Rectal smooth muscle tissue (tissue), 1 donor: ENCODE results near the gene ZEB2.

Experiments used
- H3K27ac ChIP-seq: one replicate; pipeline ENCODE4 v1.7.0; 2013; ENCODE audit warnings: low read depth, low read length, inconsistent platforms
- H3K27me3 ChIP-seq: one replicate; pipeline ENCODE4 v1.7.0; 2013; ENCODE audit warnings: low read length; ENCODE audit not compliant: control insufficient read depth, insufficient read depth
- H3K36me3 ChIP-seq: one replicate; pipeline ENCODE4 v1.7.0; 2013; ENCODE audit warnings: low read length; ENCODE audit not compliant: control insufficient read depth, insufficient read depth
- H3K4me1 ChIP-seq: one replicate; pipeline ENCODE4 v1.7.0; 2013; ENCODE audit warnings: low read length; ENCODE audit not compliant: control insufficient read depth, insufficient read depth
- H3K4me3 ChIP-seq: one replicate; pipeline ENCODE4 v1.7.0; 2013; ENCODE audit warnings: low read length
- H3K9ac ChIP-seq: one replicate; pipeline ENCODE4 v1.7.0; 2013; ENCODE audit warnings: low read length

Gene ZEB2

DNA sequence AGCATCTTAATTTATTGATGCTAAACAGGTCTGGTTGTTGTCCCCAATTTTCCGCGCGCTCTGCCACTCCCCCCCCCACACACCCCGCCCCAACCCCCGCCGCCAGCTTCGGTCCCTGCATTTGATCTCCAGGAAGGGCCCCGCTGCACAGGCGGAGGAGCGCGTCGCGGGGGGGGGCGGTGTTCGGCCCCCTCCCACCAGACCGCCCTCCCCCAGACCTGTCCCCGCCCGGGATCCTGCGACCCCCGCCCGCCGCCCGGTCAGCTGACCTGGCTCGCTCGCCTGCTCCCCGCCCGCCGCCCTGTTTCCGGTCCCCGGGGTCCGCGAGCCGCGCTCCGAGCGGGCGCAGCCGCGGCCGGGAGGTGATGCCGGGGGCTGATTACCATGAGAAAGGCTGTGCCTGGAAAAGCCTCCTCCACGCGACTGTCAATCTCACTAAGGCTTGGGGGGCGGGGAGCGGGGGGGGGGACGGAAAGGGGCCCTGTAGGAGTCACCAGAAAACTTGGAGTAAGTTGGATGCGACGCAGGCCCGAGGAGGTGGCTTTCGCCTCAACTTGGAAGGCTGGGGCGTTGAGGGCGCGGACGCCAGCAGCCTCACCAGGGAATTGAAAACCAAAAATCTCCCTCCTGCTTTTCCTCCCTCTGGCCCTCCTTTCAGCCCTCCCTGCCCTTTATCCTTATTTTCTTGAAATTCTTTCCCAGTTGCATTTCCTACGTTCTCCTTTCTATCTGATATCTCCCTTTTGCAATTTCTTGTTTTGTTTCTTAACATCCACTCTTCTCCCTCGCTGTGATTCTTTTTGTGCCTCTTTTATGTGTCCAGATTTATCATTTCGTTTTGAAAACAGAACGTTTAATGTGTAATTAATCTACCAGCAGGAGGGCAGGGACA lies 4.4 kb upstream of the ZEB2 start:
- H3K4me3 ChIP-seq, result peak overlapping the region; percentile 68
- H3K4me1 ChIP-seq, result no peaks in the 10 kb centered on the region
- peak overlapping the region; percentile 72 for H3K27ac ChIP-seq
- H3K36me3 ChIP-seq, result no peaks in the 10 kb centered on the region
- H3K9ac ChIP-seq, result no peak overlapping the region
- H3K27me3 ChIP-seq, result peaks cover 4% of the 10 kb centered on the region

GRCh38 chr2:144523596-144524117 lies 3.7 kb upstream of the ZEB2 start:
- Histone ChIP-seq H3K4me3 (peak overlapping the region; percentile 68), H3K27me3 (peaks cover 4% of the 10 kb centered on the region), H3K9ac (no peak overlapping the region), H3K27ac (peak overlapping the region; percentile 61), H3K4me1 (no peaks in the 10 kb centered on the region), H3K36me3 (no peaks in the 10 kb centered on the region)

DNA sequence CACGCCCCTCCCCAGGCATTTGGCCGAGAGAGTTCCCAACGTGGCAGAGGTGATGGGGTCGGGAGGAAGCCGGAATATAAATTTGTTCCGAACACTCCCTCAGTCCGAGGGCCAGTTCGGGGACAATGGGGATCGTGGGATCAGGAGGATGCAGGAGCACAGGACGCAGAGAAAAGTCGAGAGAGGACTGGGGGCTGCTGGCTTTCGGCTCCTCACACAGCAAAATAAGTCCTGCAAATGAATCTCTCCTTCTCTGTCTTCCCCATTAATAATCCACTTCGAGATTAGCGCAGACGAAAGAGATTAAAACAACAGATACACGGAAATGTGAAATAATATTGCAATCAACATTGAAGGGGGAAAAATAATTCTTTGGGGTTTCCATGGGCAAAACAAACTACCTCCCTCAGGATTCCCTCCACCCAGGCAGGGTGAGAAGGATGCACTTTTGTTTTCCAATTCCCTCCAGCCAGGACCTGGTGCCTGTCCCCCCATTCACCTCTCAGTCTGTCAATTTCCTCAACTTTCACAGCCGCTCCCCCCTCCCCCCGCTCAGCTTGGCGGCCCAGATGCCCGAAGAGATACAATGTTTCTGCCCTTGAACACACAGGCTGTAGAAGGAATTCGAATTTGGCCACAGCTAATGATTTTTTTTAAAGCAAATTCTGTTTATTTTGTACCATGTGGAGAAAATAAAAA lies 3.1 kb upstream of the ZEB2 start:
- peak overlapping the region; percentile 61 for H3K27ac ChIP-seq
- peak overlapping the region; percentile 68 for H3K4me3 ChIP-seq
- peaks cover 4% of the 10 kb centered on the region for H3K27me3 ChIP-seq
- H3K36me3 ChIP-seq, result no peaks in the 10 kb centered on the region
- no peak overlapping the region for H3K9ac ChIP-seq
- no peaks in the 10 kb centered on the region for H3K4me1 ChIP-seq

GRCh38 chr2:144522176-144522896 lies 2.4 kb upstream of the ZEB2 start:
- Histone ChIP-seq H3K4me1 (no peaks in the 10 kb centered on the region), H3K36me3 (no peaks in the 10 kb centered on the region), H3K27ac (peak overlapping the region; percentile 57), H3K4me3 (peak overlapping the region; percentile 68), H3K27me3 (peaks cover 4% of the 10 kb centered on the region), H3K9ac (no peak overlapping the region)

DNA sequence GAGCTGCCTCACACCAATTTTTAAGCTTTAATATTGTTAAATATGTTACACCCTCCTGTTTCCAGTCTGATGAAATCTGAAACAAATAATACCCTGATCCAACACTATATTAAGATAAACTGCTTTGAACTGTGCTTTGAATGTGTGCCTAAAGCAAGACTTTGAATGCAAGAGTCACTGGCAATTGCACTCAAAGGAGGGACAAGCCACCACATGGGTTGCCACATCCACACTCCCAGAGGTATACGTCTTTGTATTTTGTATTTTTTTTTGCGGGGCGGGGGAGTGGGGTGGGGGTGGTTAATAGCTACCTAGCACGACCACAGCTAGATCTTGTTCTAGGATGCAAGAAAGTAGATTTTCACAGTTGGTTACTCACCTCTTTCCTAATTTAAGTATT lies 1.8 kb upstream of the ZEB2 start:
- Histone ChIP-seq H3K36me3 (no peaks in the 10 kb centered on the region), H3K9ac (no peak overlapping the region), H3K27ac (no peak overlapping the region), H3K27me3 (peaks cover 4% of the 10 kb centered on the region), H3K4me1 (no peaks in the 10 kb centered on the region), H3K4me3 (peak overlapping the region; percentile 1)

DNA sequence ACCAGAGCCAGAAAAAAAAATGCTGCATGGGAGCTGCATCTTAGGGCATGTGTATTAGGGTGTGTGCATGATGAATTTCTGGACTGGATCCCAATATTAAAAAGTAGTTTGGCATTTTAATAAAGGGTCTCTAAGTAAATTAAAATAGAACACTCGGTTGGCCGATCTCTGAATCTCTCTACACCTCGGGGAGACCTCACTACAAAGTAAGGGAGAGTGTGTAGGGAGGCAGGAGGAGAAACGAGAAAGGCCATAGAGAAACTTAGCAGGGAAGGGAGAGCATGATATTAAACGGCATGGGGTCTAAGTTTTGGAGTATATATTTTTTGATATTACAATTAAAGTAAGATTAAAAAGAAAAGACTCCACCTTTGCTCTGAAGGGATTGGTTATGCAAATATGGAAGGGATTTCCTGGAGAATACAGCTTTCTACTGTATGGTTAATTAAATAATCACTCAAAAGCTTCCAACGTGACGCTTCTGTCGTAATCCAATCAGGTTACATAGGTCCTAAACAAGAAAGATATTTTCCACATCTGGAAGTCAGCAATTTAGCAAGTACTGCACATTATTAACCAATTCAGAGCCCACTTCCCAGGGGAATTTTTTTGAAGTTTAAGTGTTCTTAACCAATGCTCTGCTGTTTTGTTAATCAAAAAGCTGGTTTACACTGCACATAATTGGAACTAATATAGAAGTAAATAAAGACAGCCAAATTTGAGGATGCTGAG lies 1.0 kb upstream of the ZEB2 start:
- Histone ChIP-seq H3K27me3 (peaks cover 4% of the 10 kb centered on the region), H3K4me1 (no peaks in the 10 kb centered on the region), H3K36me3 (no peaks in the 10 kb centered on the region), H3K9ac (no peak overlapping the region), H3K27ac (no peak overlapping the region), H3K4me3 (peak overlapping the region; percentile 47)

- peak overlapping the region; percentile 67 for H3K4me3 ChIP-seq
- H3K9ac ChIP-seq, result peak overlapping the region; percentile 51
- no peaks in the 10 kb centered on the region for H3K4me1 ChIP-seq
- H3K27me3 ChIP-seq, result peaks cover 4% of the 10 kb centered on the region
- H3K27ac ChIP-seq, result peak overlapping the region; percentile 71
- H3K36me3 ChIP-seq, result no peaks in the 10 kb centered on the region
Measured at GRCh38 chr2:144519597-144519933, 354 bp downstream of the ZEB2 start.

GRCh38 chr2:144518748-144519596 lies 947 bp downstream of the ZEB2 start:
- Histone ChIP-seq H3K27me3 (peaks cover 4% of the 10 kb centered on the region), H3K4me3 (peak overlapping the region; percentile 67), H3K36me3 (no peaks in the 10 kb centered on the region), H3K27ac (peak overlapping the region; percentile 84), H3K9ac (no peak overlapping the region), H3K4me1 (no peaks in the 10 kb centered on the region)

GRCh38 chr2:144517866-144518747 lies 1.8 kb downstream of the ZEB2 start:
- H3K36me3 ChIP-seq, result no peaks in the 10 kb centered on the region
- H3K9ac ChIP-seq, result peak overlapping the region; percentile 1
- H3K4me3 ChIP-seq, result peak overlapping the region; percentile 67
- peak overlapping the region; percentile 84 for H3K27ac ChIP-seq
- no peaks in the 10 kb centered on the region for H3K4me1 ChIP-seq
- H3K27me3 ChIP-seq, result peaks cover 4% of the 10 kb centered on the region

GRCh38 chr2:144516981-144517865 lies 2.7 kb downstream of the ZEB2 start:
- Histone ChIP-seq H3K4me3 (peak overlapping the region; percentile 67), H3K4me1 (no peaks in the 10 kb centered on the region), H3K27ac (peak overlapping the region; percentile 84), H3K27me3 (no peaks in the 10 kb centered on the region), H3K9ac (no peak overlapping the region), H3K36me3 (no peaks in the 10 kb centered on the region)
